M059J (cell line): ENCODE results near the gene MBP. TPM values are rescaled to one million over a fixed set of nuclear protein-coding genes. Genes with fewer than 3 reads are reported as not detected.
"Not testable (repeated sequence)": the region's sequence is repeated elsewhere in the genome, so short reads cannot be mapped to it uniquely, and the experiment has no call there.

ENCODE experiments used
- DNase-seq: peaks from one replicate; pipeline ENCODE4 v3.0.0-alpha.2; 2012; ENCODE audit warnings: low read depth
- total RNA-seq: library from RNA; depleted of rRNA; stranded (reverse); fragments of >200 nt; shearing (Covaris generic); gene quantifications from 2 replicates; pipeline ENCODE4 v1.2.3, GENCODE V29; 2014

Gene MBP
- total RNA-seq, 1 experiment from 2014 or later: 9.9 TPM

GRCh38 chr18:76970770-76971559, 161.6 kb downstream of the MBP start:
- DNase-seq: no peak

- DNase-seq: no peak
Measured at GRCh38 chr18:76967721-76968472, 164.7 kb downstream of the MBP start.

GRCh38 chr18:76967299-76967698, 165.3 kb downstream of the MBP start:
- DNase-seq: not testable (repeated sequence)

GRCh38 chr18:76965555-76966151, 166.9 kb downstream of the MBP start:
- not testable (repeated sequence) for DNase-seq

- no peak for DNase-seq
Measured at GRCh38 chr18:76963936-76964335, 168.6 kb downstream of the MBP start.

GRCh38 chr18:76962851-76963250, 169.7 kb downstream of the MBP start:
- DNase-seq: no peak

- no peak for DNase-seq
Measured at GRCh38 chr18:76960528-76961035, 172.0 kb downstream of the MBP start.

- DNase-seq: no peak
Measured at GRCh38 chr18:76959605-76960004, 173.0 kb downstream of the MBP start.

GRCh38 chr18:76958692-76959341, 173.8 kb downstream of the MBP start:
- DNase-seq: no peak

- no peak for DNase-seq
Measured at GRCh38 chr18:76957384-76958355, 174.9 kb downstream of the MBP start.

GRCh38 chr18:76956648-76957047, 175.9 kb downstream of the MBP start:
- DNase-seq: no peak

GRCh38 chr18:76955524-76956170, 176.9 kb downstream of the MBP start:
- DNase-seq: no peak

- no peak for DNase-seq
Measured at GRCh38 chr18:76953583-76954233, 178.9 kb downstream of the MBP start.

GRCh38 chr18:76953156-76953555, 179.4 kb downstream of the MBP start:
- no peak for DNase-seq

GRCh38 chr18:76952747-76953146, 179.8 kb downstream of the MBP start:
- no peak for DNase-seq

- no peak for DNase-seq
Measured at GRCh38 chr18:76951456-76952247, 180.9 kb downstream of the MBP start.

GRCh38 chr18:76948345-76948744, 184.2 kb downstream of the MBP start:
- DNase-seq: no peak

- DNase-seq: not testable (repeated sequence)
Measured at GRCh38 chr18:76944346-76944745, 188.2 kb downstream of the MBP start.
